ENCODE results near the gene PGD. TPM values are rescaled to one million over a fixed set of nuclear protein-coding genes. Genes with fewer than 3 reads are reported as not detected.

The PGD gene
- total RNA-seq, 2 donors from 2014 or later: 115 to 124 TPM

DNA sequence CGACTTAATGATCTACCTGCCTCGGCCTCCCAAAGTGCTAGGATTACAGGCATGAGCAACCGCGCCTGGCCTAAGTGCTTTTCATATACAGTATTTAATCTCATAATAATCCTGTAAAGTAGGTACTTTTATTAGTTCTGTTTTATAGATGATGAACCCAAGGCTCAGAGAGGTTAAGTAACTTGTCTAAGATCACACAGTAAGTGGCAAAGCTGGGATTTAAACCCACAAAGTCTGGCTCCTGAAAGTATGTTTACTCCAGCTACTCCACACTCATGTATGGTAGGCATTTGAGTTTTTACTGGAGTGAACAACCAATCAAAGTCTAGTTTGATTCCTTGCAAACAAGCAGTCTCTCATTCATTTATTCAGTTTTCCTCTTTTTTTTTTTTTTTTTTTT is 71.2 kb downstream of the PGD start:
- H3K4me1 ChIP-seq: peaks cover 6% of the 10 kb centered on the region
- no peaks in the 10 kb centered on the region for H3K36me3 ChIP-seq
- TF ChIP-seq, protein P1, sequence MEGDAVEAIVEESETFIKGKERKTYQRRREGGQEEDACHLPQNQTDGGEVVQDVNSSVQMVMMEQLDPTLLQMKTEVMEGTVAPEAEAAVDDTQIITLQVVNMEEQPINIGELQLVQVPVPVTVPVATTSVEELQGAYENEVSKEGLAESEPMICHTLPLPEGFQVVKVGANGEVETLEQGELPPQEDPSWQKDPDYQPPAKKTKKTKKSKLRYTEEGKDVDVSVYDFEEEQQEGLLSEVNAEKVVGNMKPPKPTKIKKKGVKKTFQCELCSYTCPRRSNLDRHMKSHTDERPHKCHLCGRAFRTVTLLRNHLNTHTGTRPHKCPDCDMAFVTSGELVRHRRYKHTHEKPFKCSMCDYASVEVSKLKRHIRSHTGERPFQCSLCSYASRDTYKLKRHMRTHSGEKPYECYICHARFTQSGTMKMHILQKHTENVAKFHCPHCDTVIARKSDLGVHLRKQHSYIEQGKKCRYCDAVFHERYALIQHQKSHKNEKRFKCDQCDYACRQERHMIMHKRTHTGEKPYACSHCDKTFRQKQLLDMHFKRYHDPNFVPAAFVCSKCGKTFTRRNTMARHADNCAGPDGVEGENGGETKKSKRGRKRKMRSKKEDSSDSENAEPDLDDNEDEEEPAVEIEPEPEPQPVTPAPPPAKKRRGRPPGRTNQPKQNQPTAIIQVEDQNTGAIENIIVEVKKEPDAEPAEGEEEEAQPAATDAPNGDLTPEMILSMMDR (IDR thresholded peaks at IDR 0.05): no peak
- no peak overlapping the region for H3K4me3 ChIP-seq
- DNase-seq: no peak
- no peak overlapping the region for H3K27ac ChIP-seq
- no peaks in the 10 kb centered on the region for H3K9me3 ChIP-seq
- intact Hi-C loops (cut with DNase I): no loop called here
- H3K27me3 ChIP-seq: no peaks in the 10 kb centered on the region
- no peak overlapping the region for H3K9ac ChIP-seq (ENCODE audit: low read depth in 2 of 2, low read length in 2 of 2)

Other genes with a start within 250 kb of the PGD start
- gene KIF1B, start 188.5 kb upstream of the PGD start, total RNA-seq: 10 to 100 TPM; 39.7 to 47.4 TPM
- 10 to 100 TPM; 13.2 to 26.6 TPM for gene CENPS, start 31.4 kb downstream of the PGD start, total RNA-seq
- under 1 TPM in 1 of 2 donors, not detected in 1; 0.44 TPM for gene CORT, start 51.0 kb downstream of the PGD start, total RNA-seq
- gene DFFA, start 73.5 kb downstream of the PGD start, total RNA-seq: 10 to 100 TPM; 19.2 to 38.0 TPM
- 10 to 100 TPM; 19.5 to 29.3 TPM for gene PEX14, start 75.9 kb downstream of the PGD start, total RNA-seq